HepG2 (cell line): ENCODE measurements around the gene VWA1. TPM values are rescaled to one million over a fixed set of nuclear protein-coding genes. Genes with fewer than 3 reads are reported as not detected.

ENCODE experiments used
- ATF7 ChIP-seq, 2 experiments: fragments of 450-650 bp in 1 of 2; sonication (generic) in 1 of 2; formaldehyde crosslinking in 1 of 2; IDR thresholded peaks; 2 replicates each; pipeline versions ENCODE4 v1.4.0 to v1.6.1; 2016 to 2020; ENCODE audit warnings: antibody characterized with exemption in 1 of 2, mild to moderate bottlenecking in 1 of 2, missing genetic modification reagents in 1 of 2
- BCL6 ChIP-seq: IDR thresholded peaks from 2 replicates; pipeline ENCODE4 v1.6.1; 2016; ENCODE audit warnings: missing genetic modification reagents, missing compliant biosample characterization
- EZH2 ChIP-seq: conservative IDR thresholded peaks from 2 replicates; pipeline ENCODE4 v1.6.1; 2012; ENCODE audit warnings: mild to moderate bottlenecking, low read depth, low read length, moderate library complexity
- FOXK1 ChIP-seq: sonication (generic); formaldehyde crosslinking; IDR thresholded peaks from 2 replicates; pipeline ENCODE4 v1.4.0; 2020; ENCODE audit warnings: low read depth, missing genetic modification reagents, borderline replicate concordance
- GATA4 ChIP-seq: sonication (generic); IDR thresholded peaks from 2 replicates; pipeline ENCODE4 v1.6.1; 2016; ENCODE audit warnings: antibody characterized with exemption, low read depth, borderline replicate concordance
- KDM3A ChIP-seq: IDR thresholded peaks from 2 replicates; pipeline ENCODE4 v1.6.1; 2018; ENCODE audit warnings: low read depth, missing compliant biosample characterization
- KLF9 ChIP-seq: IDR thresholded peaks from 2 replicates; pipeline ENCODE4 v1.6.1; 2016; ENCODE audit warnings: low read depth
- PCBP1 ChIP-seq: fragments of 200-400 bp; formaldehyde crosslinking; IDR thresholded peaks from 2 replicates; pipeline ENCODE4 v1.6.1; 2017; ENCODE audit warnings: mild to moderate bottlenecking, low read depth, low read length, borderline replicate concordance
- PPARG ChIP-seq: conservative IDR thresholded peaks from 2 replicates; pipeline ENCODE4 v1.6.1; 2016; ENCODE audit warnings: missing biosample characterization, missing genetic modification reagents
- RARG ChIP-seq: sonication (generic); formaldehyde crosslinking; IDR thresholded peaks from 2 replicates; pipeline ENCODE4 v1.4.0; 2020; ENCODE audit warnings: low read depth, mild to moderate bottlenecking, missing genetic modification reagents
- REPIN1 ChIP-seq: sonication (generic); formaldehyde crosslinking; IDR thresholded peaks from 2 replicates; pipeline ENCODE4 v1.8.0; 2022; ENCODE audit warnings: missing genetic modification reagents, low read depth, mild to moderate bottlenecking, borderline replicate concordance
- RFXANK ChIP-seq: IDR thresholded peaks from 2 replicates; pipeline ENCODE4 v1.6.1; 2016
- RFXAP ChIP-seq: sonication (generic); formaldehyde crosslinking; IDR thresholded peaks from 2 replicates; pipeline ENCODE4 v1.4.0; 2020; ENCODE audit warnings: missing genetic modification reagents, borderline replicate concordance
- SYNCRIP ChIP-seq: fragments of 200-400 bp; formaldehyde crosslinking; IDR thresholded peaks from 2 replicates; pipeline ENCODE4 v1.6.1; 2018; ENCODE audit warnings: mild to moderate bottlenecking, low read depth, low read length; ENCODE audit not compliant: insufficient read depth
- TEAD3 ChIP-seq: optimal IDR thresholded peaks from 2 replicates; pipeline ENCODE3; 2016; ENCODE audit warnings: borderline replicate concordance
- THAP7 ChIP-seq: sonication (generic); formaldehyde crosslinking; IDR thresholded peaks from 2 replicates; pipeline ENCODE4 v1.8.1; 2023; ENCODE audit warnings: mild to moderate bottlenecking, missing genetic modification reagents
- ZMAT5 ChIP-seq: sonication (generic); formaldehyde crosslinking; IDR thresholded peaks from 2 replicates; pipeline ENCODE4 v1.5.0; 2020; ENCODE audit warnings: mild to moderate bottlenecking, low read depth, missing genetic modification reagents, borderline replicate concordance
- ZNF276 ChIP-seq: sonication (generic); formaldehyde crosslinking; IDR thresholded peaks from 2 replicates; pipeline ENCODE4 v1.4.0; 2020; ENCODE audit warnings: mild to moderate bottlenecking, low read depth, missing genetic modification reagents
- ZNF451 ChIP-seq: sonication (generic); formaldehyde crosslinking; IDR thresholded peaks from 2 replicates; pipeline ENCODE4 v1.5.0; 2020; ENCODE audit warnings: mild to moderate bottlenecking, missing genetic modification reagents
- ZNF704 ChIP-seq: sonication (generic); formaldehyde crosslinking; IDR thresholded peaks from 2 replicates; pipeline ENCODE4 v1.8.1; 2023; ENCODE audit warnings: mild to moderate bottlenecking, inconsistent platforms, moderate library complexity, missing genetic modification reagents, borderline replicate concordance
- ZNF720 ChIP-seq: sonication (generic); formaldehyde crosslinking; IDR thresholded peaks from 2 replicates; pipeline ENCODE4 v1.4.0; 2020; ENCODE audit warnings: missing genetic modification reagents
- ZNF770 ChIP-seq: sonication (generic); formaldehyde crosslinking; IDR thresholded peaks from 2 replicates; pipeline ENCODE4 v1.5.0; 2020; ENCODE audit warnings: mild to moderate bottlenecking, missing genetic modification reagents
- ZNF773 ChIP-seq: sonication (generic); formaldehyde crosslinking; IDR thresholded peaks from 2 replicates; pipeline ENCODE4 v1.4.0; 2020; ENCODE audit warnings: missing genetic modification reagents, borderline replicate concordance
- ZSCAN31 ChIP-seq: sonication (generic); formaldehyde crosslinking; IDR thresholded peaks from 2 replicates; pipeline ENCODE4 v1.5.0; 2020; ENCODE audit warnings: low read depth, mild to moderate bottlenecking, missing genetic modification reagents
- polyA plus RNA-seq, 8 experiments: library from polyadenylated mRNA; depleted of rRNA in 3 of 8; stranded (reverse) in 7 of 8; unstranded in 1 of 8; fragments of >200 nt; fragmentation: Illumina TruSeq in 4 of 8; extraction: Trizol in 4 of 8; gene quantifications; 2 replicates each; pipeline versions ENCODE4 v1.2.1 to v1.2.3, GENCODE V29; 2011 to 2016; ENCODE audit warnings: low read depth in 4 of 8, missing spikeins in 1 of 8, mixed read lengths in 1 of 8; ENCODE audit not compliant: insufficient read depth in 1 of 8
- total RNA-seq, 5 experiments: library from RNA; depleted of rRNA; stranded (reverse); fragments of >200 nt; fragmentation: Illumina TruSeq; extraction: Trizol; gene quantifications; 2 replicates each; pipeline ENCODE4 v1.2.3, GENCODE V29; 2016; ENCODE audit warnings: low read depth in 1 of 5

Gene VWA1
- total and polyA plus RNA-seq, 2 of the 13 experiments (the other 11 are each of a cell fraction or from before 2014, with no cell fraction given): 40.9 to 57.5 TPM

GRCh38 chr1:1471389-1472052 lies 36.0 kb downstream of the VWA1 start, which contains the start of gene ATAD3B (continued):
- TF ChIP-seq SYNCRIP (no peak), ZNF720 (CRISPR knock-in tag) (0 out of 2 replicates have a peak, but pooled peaks have one; percentile 23), KLF9 (peak; percentile 56; the same call in 1 of the 2 replicates), BCL6 (CRISPR knock-in tag) (0 out of 2 replicates have a peak, but pooled peaks have one; percentile 25), FOXK1 (CRISPR knock-in tag) (peak; percentile 94; the same call in 1 of the 2 replicates), GATA4 (no peak), THAP7 (no peak), PPARG (CRISPR knock-in tag) (no peak; the same call in 1 of the 2 replicates), EZH2 (no peak), REPIN1 (CRISPR knock-in tag) (no peak), ATF7 (IDR thresholded peaks at IDR 0.05) (no peak), ATF7 (CRISPR knock-in tag; IDR thresholded peaks at IDR 0.05) (no peak), ZMAT5 (CRISPR knock-in tag) (no peak), ZNF704 (CRISPR knock-in tag) (no peak), RFXANK (no peak), TEAD3 (CRISPR knock-in tag) (peak; percentile 46), RFXAP (CRISPR knock-in tag) (peak; percentile 28; the same call in 1 of the 2 replicates), ZSCAN31 (CRISPR knock-in tag) (no peak), RARG (CRISPR knock-in tag) (no peak), PCBP1 (no peak), ZNF773 (no peak), ZNF451 (CRISPR knock-in tag) (0 out of 2 replicates have a peak, but pooled peaks have one; percentile 44), KDM3A (CRISPR knock-in tag) (0 out of 2 replicates have a peak, but pooled peaks have one; percentile 29), ZNF770 (no peak), ZNF276 (CRISPR knock-in tag) (no peak)
